Stomach (tissue), 9 donors: ENCODE results near the gene MAGI1. TPM values are rescaled to one million over a fixed set of nuclear protein-coding genes. Genes with fewer than 3 reads are reported as not detected.

Source experiments
- DNase-seq, 2 donors: peaks; one replicate each; pipeline versions ENCODE4 v3.0.0 to v3.0.0-alpha.2; 2013 to 2019
- H3K27ac ChIP-seq, 5 donors: fragments of 200-600 bp in 4 of 5; sonication (generic) in 4 of 5; one replicate each; pipeline ENCODE4 v1.5.1; 2013 to 2019; ENCODE audit warnings: mild to moderate bottlenecking in 1 of 5, moderate library complexity in 1 of 5
- H3K27me3 ChIP-seq, 3 donors: fragments of 200-600 bp; sonication (generic); one replicate each; pipeline ENCODE4 v1.5.1; 2017 to 2019; ENCODE audit warnings: mixed run types in 1 of 3
- H3K36me3 ChIP-seq, 4 donors: fragments of 200-600 bp; sonication (generic); 1 replicate in 3 of 4; 2 replicates in 1 of 4; pipeline ENCODE4 v1.5.1; 2016 to 2019
- H3K4me1 ChIP-seq, 4 donors: fragments of 200-600 bp; sonication (generic); one replicate each; pipeline ENCODE4 v1.5.1; 2016 to 2019
- H3K4me3 ChIP-seq, 4 donors: fragments of 200-600 bp; sonication (generic) in 3 of 4; one replicate each; pipeline ENCODE4 v1.5.1; 2016 to 2019; ENCODE audit warnings: mild to moderate bottlenecking in 1 of 4
- H3K9me3 ChIP-seq, 4 donors: fragments of 200-600 bp; sonication (generic); one replicate each; pipeline ENCODE4 v1.5.1; 2016 to 2019
- EP300 ChIP-seq: sonication (generic); formaldehyde crosslinking; IDR thresholded peaks from one replicate; pipeline ENCODE4 v1.6.1; 2017; ENCODE audit warnings: antibody characterized with exemption
- POLR2A ChIP-seq, 4 donors: fragments of 450-650 bp; IDR thresholded peaks; one replicate each; pipeline ENCODE4 v1.6.1; 2016; ENCODE audit warnings: antibody characterized with exemption in 4 of 4, control low read depth in 2 of 4, mild to moderate bottlenecking in 1 of 4, moderate library complexity in 1 of 4
- POLR2AphosphoS5 ChIP-seq, 3 donors: sonication (generic); formaldehyde crosslinking; IDR thresholded peaks; one replicate each; pipeline ENCODE4 v1.6.1; 2016; ENCODE audit warnings: antibody characterized with exemption in 3 of 3
- WGBS, 5 donors: extraction: QIAGEN DNeasy Blood & Tissue Kit in 3 of 5; methylation state at CpG; one replicate each; pipeline versions ENCODE4 v1.1.5 to v1.1.7; 2013 to 2018; 5-methylcytosine and 5-hydroxymethylcytosine counted together
- intact Hi-C: fragments of 100-400 bp; cut with DNase I; formaldehyde crosslinking; loops from one replicate; pipeline ENCODE4 v1.15.1; 2023; ENCODE audit warnings: low total_unique reads
- polyA plus RNA-seq, 3 donors: library from polyadenylated mRNA; stranded (reverse); fragments of 200-250 nt; gene quantifications; one replicate each; pipeline ENCODE4 v1.2.3, GENCODE V29; 2013
- total RNA-seq, 5 donors: library from RNA; depleted of rRNA; stranded (reverse); fragments of >200 nt; gene quantifications; one replicate each; pipeline versions ENCODE4 v1.1.0 to v1.2.3, GENCODE V29; 2014 to 2016
- TF ChIP-seq, protein P1 (sequence below), 7 experiments: fragments of 450-650 bp in 4 of 7; fragments of 200-600 bp in 3 of 7; sonication (generic) in 3 of 7; IDR thresholded peaks; one replicate each; pipeline ENCODE4 v1.5.1; 2016 to 2019; ENCODE audit warnings: antibody characterized with exemption in 7 of 7, control low read depth in 2 of 7, mild to moderate bottlenecking in 1 of 7
- donor health status: healthy with polysubstance abuse.
- donor health status: Bipolar disorder and iron deficiency.
- donor health status: healthy.

MAGI1 gene
- total and polyA plus RNA-seq, 8 donors, result 5.7 to 237 (median 84.8) TPM

DNA sequence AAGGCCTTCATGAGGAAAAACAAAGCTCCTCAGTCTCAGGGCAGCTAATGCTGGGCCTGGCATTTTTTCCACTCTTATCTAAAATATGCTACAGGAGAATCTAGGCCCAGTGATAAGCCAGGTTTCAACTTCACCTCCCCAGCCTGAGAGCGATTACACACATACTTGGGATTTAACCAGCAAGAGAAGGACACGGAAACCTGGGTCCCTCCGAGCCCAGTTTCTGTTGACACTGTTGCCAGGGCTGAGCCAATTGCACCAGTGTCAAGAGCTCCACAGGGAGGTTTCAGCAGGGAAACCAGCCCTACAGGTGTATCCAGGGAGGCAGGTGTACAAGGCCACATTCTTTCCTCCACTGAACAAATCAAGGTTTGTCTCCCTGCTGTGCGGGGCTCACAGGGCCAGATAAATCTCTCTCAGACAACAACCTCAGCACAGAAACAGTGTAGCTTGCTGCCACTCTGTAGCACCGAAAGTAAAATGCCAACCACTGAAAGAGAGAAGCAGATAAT, 85.4 kb downstream of the MAGI1 start:
- H3K4me3 ChIP-seq, result no peak overlapping the region
- no peaks in the 10 kb centered on the region for H3K36me3 ChIP-seq
- intact Hi-C loops, result no loop called here
- TF ChIP-seq EP300 (no peak), POLR2AphosphoS5 (IDR thresholded peaks at IDR 0.05) (peak; percentile 12 to 93 (median 88)), POLR2A (IDR thresholded peaks at IDR 0.05) (no peak)
- TF ChIP-seq, protein P1, sequence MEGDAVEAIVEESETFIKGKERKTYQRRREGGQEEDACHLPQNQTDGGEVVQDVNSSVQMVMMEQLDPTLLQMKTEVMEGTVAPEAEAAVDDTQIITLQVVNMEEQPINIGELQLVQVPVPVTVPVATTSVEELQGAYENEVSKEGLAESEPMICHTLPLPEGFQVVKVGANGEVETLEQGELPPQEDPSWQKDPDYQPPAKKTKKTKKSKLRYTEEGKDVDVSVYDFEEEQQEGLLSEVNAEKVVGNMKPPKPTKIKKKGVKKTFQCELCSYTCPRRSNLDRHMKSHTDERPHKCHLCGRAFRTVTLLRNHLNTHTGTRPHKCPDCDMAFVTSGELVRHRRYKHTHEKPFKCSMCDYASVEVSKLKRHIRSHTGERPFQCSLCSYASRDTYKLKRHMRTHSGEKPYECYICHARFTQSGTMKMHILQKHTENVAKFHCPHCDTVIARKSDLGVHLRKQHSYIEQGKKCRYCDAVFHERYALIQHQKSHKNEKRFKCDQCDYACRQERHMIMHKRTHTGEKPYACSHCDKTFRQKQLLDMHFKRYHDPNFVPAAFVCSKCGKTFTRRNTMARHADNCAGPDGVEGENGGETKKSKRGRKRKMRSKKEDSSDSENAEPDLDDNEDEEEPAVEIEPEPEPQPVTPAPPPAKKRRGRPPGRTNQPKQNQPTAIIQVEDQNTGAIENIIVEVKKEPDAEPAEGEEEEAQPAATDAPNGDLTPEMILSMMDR (IDR thresholded peaks at IDR 0.05), result no peak
- H3K27ac ChIP-seq, result peak overlapping the region; percentile 75 to 94 (median 82)
- H3K9me3 ChIP-seq, result no peaks in the 10 kb centered on the region
- peaks cover 36 to 80% (median 47%) of the 10 kb centered on the region in 4 donors for H3K4me1 ChIP-seq
- 36 to 62% (median 46%) methylated on average over 5 of the region's 5 CpGs for WGBS, 5 donors
- H3K27me3 ChIP-seq, result no peaks in the 10 kb centered on the region
- DNase-seq, result peak; percentile 93 to 96

DNA sequence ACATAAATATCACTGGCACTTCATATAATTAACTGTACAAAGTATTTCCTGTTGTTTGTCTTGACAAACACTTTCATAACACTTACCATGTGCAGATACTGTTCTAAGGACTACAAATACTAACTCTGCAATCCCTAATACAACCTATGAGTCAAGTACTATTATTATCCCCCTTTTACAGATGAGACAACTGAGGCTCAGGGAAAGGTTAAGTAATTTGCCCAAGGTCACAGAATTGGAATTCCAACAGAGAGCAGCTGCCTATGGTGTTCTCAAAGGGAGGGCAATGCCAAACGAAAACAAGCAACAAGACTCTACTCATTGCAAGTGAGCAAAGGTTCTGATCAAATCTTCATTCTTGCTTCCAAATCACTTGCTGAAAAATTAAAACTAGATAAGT, 85.9 kb downstream of the MAGI1 start:
- Histone ChIP-seq H3K27me3 (no peaks in the 10 kb centered on the region), H3K36me3 (no peaks in the 10 kb centered on the region), H3K4me3 (no peak overlapping the region), H3K4me1 (peaks cover 37 to 85% (median 48%) of the 10 kb centered on the region in 4 donors), H3K9me3 (no peaks in the 10 kb centered on the region), H3K27ac (peak overlapping the region; percentile 75 to 94 (median 82))
- WGBS, 5 donors, result 24 to 64% (median 48%) methylated on average over 1 of the region's 1 CpG
- intact Hi-C loops, result no loop called here
- TF ChIP-seq EP300 (no peak), POLR2A (IDR thresholded peaks at IDR 0.05) (no peak), POLR2AphosphoS5 (IDR thresholded peaks at IDR 0.05) (no peak)
- TF ChIP-seq, protein P1 (IDR thresholded peaks at IDR 0.05), result no peak
- no peak for DNase-seq

DNA sequence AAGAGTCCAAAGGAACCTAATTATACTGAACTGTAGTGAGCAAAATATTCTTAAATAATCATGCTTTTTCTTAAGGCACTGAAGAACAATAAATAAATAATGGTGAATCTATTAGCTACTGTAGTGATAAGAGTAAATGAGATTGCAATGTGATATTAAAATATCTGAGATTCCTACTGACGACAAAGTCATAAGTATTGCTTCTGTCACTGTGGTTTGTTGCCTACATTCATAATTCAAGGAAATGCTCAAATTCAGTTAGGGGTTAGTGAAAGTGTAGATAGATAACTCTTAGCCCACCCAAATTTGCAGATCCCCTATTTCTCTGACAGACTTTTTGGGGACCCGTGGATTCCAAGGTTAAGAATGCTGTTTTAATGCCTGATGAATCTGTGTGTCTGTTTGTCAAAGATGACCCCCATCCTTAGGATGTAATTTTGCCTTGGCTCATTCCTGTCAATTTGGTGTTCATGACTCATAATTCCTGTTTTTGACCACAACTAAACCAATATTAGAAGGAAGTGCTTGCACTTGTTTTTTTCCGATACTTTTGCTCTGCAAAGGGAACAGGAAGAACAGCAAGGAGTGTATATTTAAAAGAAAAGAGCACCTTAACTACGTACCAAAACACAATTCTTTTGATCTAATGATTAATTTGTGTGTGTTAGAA, 86.7 kb downstream of the MAGI1 start:
- intact Hi-C loops, result no loop called here
- peak in 1 of 2 donors; percentile 37 for DNase-seq
- WGBS, 5 donors, result 28 to 46% (median 40%) methylated on average over 4 of the region's 4 CpGs
- no peak overlapping the region for H3K4me3 ChIP-seq
- H3K9me3 ChIP-seq, result no peaks in the 10 kb centered on the region
- H3K27me3 ChIP-seq, result no peaks in the 10 kb centered on the region
- peak overlapping the region; percentile 75 to 94 (median 82) for H3K27ac ChIP-seq
- H3K4me1 ChIP-seq, result peaks cover 37 to 88% (median 49%) of the 10 kb centered on the region in 4 donors
- H3K36me3 ChIP-seq, result no peaks in the 10 kb centered on the region
- TF ChIP-seq EP300 (no peak), POLR2AphosphoS5 (IDR thresholded peaks at IDR 0.05) (no peak), POLR2A (IDR thresholded peaks at IDR 0.05) (no peak)
- TF ChIP-seq, protein P1 (IDR thresholded peaks at IDR 0.05), result no peak

DNA sequence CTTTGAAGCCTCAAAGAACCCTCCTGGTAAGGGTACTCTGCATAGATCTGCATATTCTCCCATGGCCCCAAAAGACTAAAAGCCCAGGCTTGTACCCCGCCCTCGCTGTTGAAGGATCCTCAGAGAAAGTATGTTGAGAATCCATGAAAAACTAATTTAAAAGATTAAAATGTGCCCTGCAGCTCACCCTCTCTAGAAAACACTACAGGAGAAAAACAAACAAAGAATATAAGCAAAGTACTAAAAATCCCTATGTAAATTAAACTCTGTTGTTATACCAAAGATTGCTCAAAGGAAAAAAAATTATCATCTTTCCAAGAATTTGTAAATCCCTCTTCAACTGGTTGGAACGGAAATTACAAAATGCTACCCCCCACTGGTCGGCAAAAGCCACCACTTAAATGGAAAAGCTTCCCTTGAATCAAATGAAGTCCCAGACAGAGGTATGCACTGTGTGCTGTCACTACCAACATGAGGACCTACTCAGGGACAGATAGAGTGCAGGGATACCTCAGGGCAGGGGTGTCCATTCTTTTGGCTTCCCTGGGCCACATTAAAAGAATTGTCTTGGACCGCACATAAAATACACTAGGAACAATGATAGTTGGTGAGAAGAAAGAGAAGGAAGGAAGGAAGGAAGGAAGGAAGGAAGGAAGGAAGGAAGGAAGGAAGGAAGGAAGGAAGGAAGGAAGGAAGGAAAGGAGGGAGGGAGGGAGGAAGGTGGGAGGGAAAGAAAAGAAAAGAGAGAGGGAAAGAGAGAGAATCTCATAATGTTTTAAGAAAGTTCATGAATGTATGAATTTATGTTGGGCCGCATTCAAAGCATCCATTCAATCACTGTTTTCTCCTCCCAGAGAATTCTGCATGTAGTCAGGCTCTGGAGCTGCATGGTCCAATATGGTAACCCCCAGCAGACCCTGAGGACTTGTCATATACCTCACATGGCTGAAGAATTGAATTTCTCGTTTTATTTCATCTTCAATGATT, 88.1 kb downstream of the MAGI1 start:
- DNase-seq, result peak in 1 of 2 donors; percentile 42
- no peaks in the 10 kb centered on the region for H3K36me3 ChIP-seq
- H3K4me1 ChIP-seq, result peaks cover 40 to 90% (median 54%) of the 10 kb centered on the region in 4 donors
- WGBS, 5 donors, result 60 to 73% (median 67%) methylated on average over 7 of the region's 7 CpGs
- H3K27ac ChIP-seq, result peak overlapping the region; percentile 23 to 94 (median 61)
- intact Hi-C loops, result no loop called here
- no peaks in the 10 kb centered on the region for H3K27me3 ChIP-seq
- H3K9me3 ChIP-seq, result no peaks in the 10 kb centered on the region
- TF ChIP-seq, protein P1 (IDR thresholded peaks at IDR 0.05), result no peak
- TF ChIP-seq POLR2A (IDR thresholded peaks at IDR 0.05) (no peak), POLR2AphosphoS5 (IDR thresholded peaks at IDR 0.05) (no peak), EP300 (no peak)
- H3K4me3 ChIP-seq, result no peak overlapping the region
